ENCODE results near the gene CARS1.

CARS1 gene

GRCh38 chr11:3007404-3008010 is 49.7 kb downstream of the CARS1 start:
- DNase-seq, result no peak

GRCh38 chr11:3006505-3007260 is 50.5 kb downstream of the CARS1 start:
- peak; percentile 21 for DNase-seq

- DNase-seq, result no peak
These were observed 52.7 kb downstream of the CARS1 start for GRCh38 chr11:3004481-3004880.

GRCh38 chr11:3003396-3004231 is 53.6 kb downstream of the CARS1 start:
- no peak for DNase-seq

- no peak for DNase-seq
These were observed 54.4 kb downstream of the CARS1 start for GRCh38 chr11:3002871-3003270.

- no peak for DNase-seq
These were observed 54.8 kb downstream of the CARS1 start for GRCh38 chr11:3002351-3002861.

- no peak for DNase-seq
These were observed 55.7 kb downstream of the CARS1 start for GRCh38 chr11:3001496-3001895.

GRCh38 chr11:3000032-3000961 is 56.9 kb downstream of the CARS1 start:
- no peak for DNase-seq

- DNase-seq, result no peak
These were observed 57.7 kb downstream of the CARS1 start for GRCh38 chr11:2999464-2999998.

- no peak for DNase-seq
These were observed 59.0 kb downstream of the CARS1 start for GRCh38 chr11:2998073-2998850.

GRCh38 chr11:2997406-2997805 is 59.8 kb downstream of the CARS1 start:
- no peak for DNase-seq

- DNase-seq, result no peak
These were observed 60.2 kb downstream of the CARS1 start for GRCh38 chr11:2996976-2997375.

- no peak for DNase-seq
These were observed 61.2 kb downstream of the CARS1 start for GRCh38 chr11:2995893-2996554.

GRCh38 chr11:2995031-2995561 is 62.1 kb downstream of the CARS1 start:
- no peak for DNase-seq

- DNase-seq, result no peak
These were observed 62.9 kb downstream of the CARS1 start for GRCh38 chr11:2994336-2994730.

GRCh38 chr11:2992997-2993325 is 64.3 kb downstream of the CARS1 start:
- no peak for DNase-seq

GRCh38 chr11:2992234-2992996 is 64.8 kb downstream of the CARS1 start, which contains the start of gene NAP1L4:
Gene NAP1L4 (minus strand): TSS chr11:2992329. CDS start chr11:2979220, 13,109 bp downstream.
- DNase-seq, result peak; percentile 97

GRCh38 chr11:2991452-2992233 is 65.6 kb downstream of the CARS1 start:
- no peak for DNase-seq

Data from CD4-positive, alpha-beta T cell treated with Interleukin-10 for 1 hour (primary cell).